Trophoblast cell (in vitro differentiated cells and primary cell): Measurements from ENCODE around the gene DTD1.

Source experiments
- DNase-seq, 2 donors: peaks; one replicate each; pipeline ENCODE4 v3.0.0-alpha.2; 2016
- H2AFZ ChIP-seq: 2 replicates; pipeline ENCODE4 v1.6.1; 2013; ENCODE audit warnings: low read length, moderate library complexity, mild to moderate bottlenecking; ENCODE audit not compliant: insufficient read depth, poor library complexity
- H2AK5ac ChIP-seq: 2 replicates; pipeline ENCODE4 v1.6.1; 2013; ENCODE audit warnings: mild to moderate bottlenecking, low read length
- H2BK120ac ChIP-seq: 2 replicates; pipeline ENCODE4 v1.6.1; 2013; ENCODE audit warnings: low read length, mild to moderate bottlenecking, moderate library complexity; ENCODE audit not compliant: insufficient read depth, poor library complexity
- H2BK12ac ChIP-seq: 2 replicates; pipeline ENCODE4 v1.6.1; 2013; ENCODE audit warnings: mild to moderate bottlenecking, low read length, moderate library complexity
- H2BK5ac ChIP-seq: 2 replicates; pipeline ENCODE4 v1.6.1; 2013; ENCODE audit warnings: low read length, low read depth, moderate library complexity, mild to moderate bottlenecking; ENCODE audit not compliant: poor library complexity
- H3K14ac ChIP-seq: 2 replicates; pipeline ENCODE4 v1.6.1; 2013; ENCODE audit warnings: mild to moderate bottlenecking, low read length
- H3K18ac ChIP-seq: 2 replicates; pipeline ENCODE4 v1.6.1; 2013; ENCODE audit warnings: mild to moderate bottlenecking, low read length
- H3K23ac ChIP-seq: 2 replicates; pipeline ENCODE4 v1.6.1; 2013; ENCODE audit warnings: low read length
- H3K27ac ChIP-seq: 2 replicates; pipeline ENCODE4 v1.5.1; 2013; ENCODE audit warnings: low read depth, mild to moderate bottlenecking, inconsistent platforms, low read length, moderate library complexity
- H3K27me3 ChIP-seq: 2 replicates; pipeline ENCODE4 v1.6.1; 2013; ENCODE audit warnings: inconsistent platforms, mild to moderate bottlenecking, low read length, moderate library complexity; ENCODE audit not compliant: insufficient read depth
- H3K36me3 ChIP-seq, 2 experiments: 1 replicate in 1 of 2; 2 replicates in 1 of 2; pipeline ENCODE4 v1.6.1; 2013; ENCODE audit warnings: low read length in 2 of 2, mild to moderate bottlenecking in 2 of 2, moderate library complexity in 1 of 2; ENCODE audit not compliant: insufficient read depth in 2 of 2, control insufficient read depth in 1 of 2
- H3K4ac ChIP-seq: 2 replicates; pipeline ENCODE4 v1.6.1; 2013; ENCODE audit warnings: low read depth, mild to moderate bottlenecking, low read length, moderate library complexity
- H3K4me1 ChIP-seq, 2 experiments: 1 replicate in 1 of 2; 2 replicates in 1 of 2; pipeline ENCODE4 v1.6.1; 2013; ENCODE audit warnings: low read length in 2 of 2, mild to moderate bottlenecking in 2 of 2, moderate library complexity in 1 of 2; ENCODE audit not compliant: insufficient read depth in 2 of 2, control insufficient read depth in 1 of 2
- H3K4me2 ChIP-seq: 2 replicates; pipeline ENCODE4 v1.6.1; 2013; ENCODE audit warnings: inconsistent platforms, mild to moderate bottlenecking, low read length, moderate library complexity
- H3K4me3 ChIP-seq: 2 replicates; pipeline ENCODE4 v1.5.1; 2013; ENCODE audit warnings: mild to moderate bottlenecking, low read depth, low read length, inconsistent platforms
- H3K79me1 ChIP-seq: one replicate; pipeline ENCODE4 v1.6.1; 2013; ENCODE audit warnings: low read length
- H3K79me2 ChIP-seq: 2 replicates; pipeline ENCODE4 v1.6.1; 2013; ENCODE audit warnings: low read length, mild to moderate bottlenecking; ENCODE audit not compliant: control insufficient read depth, insufficient read depth, poor library complexity
- H3K9ac ChIP-seq: 2 replicates; pipeline ENCODE4 v1.6.1; 2013; ENCODE audit warnings: mild to moderate bottlenecking, low read length
- H3K9me3 ChIP-seq: 2 replicates; pipeline ENCODE4 v1.6.1; 2013; ENCODE audit warnings: low read depth, mild to moderate bottlenecking, control low read depth, inconsistent platforms, low read length; ENCODE audit not compliant: insufficient read depth
- H4K12ac ChIP-seq: 2 replicates; pipeline ENCODE4 v1.6.1; 2013; ENCODE audit warnings: low read depth, mild to moderate bottlenecking, low read length, moderate library complexity
- H4K8ac ChIP-seq: 2 replicates; pipeline ENCODE4 v1.6.1; 2013; ENCODE audit warnings: low read depth, mild to moderate bottlenecking, low read length, moderate library complexity
- H4K91ac ChIP-seq: one replicate; pipeline ENCODE4 v1.6.1; 2013; ENCODE audit warnings: low read depth, mild to moderate bottlenecking, low read length, moderate library complexity
- WGBS: extraction: QIAGEN DNeasy Blood & Tissue Kit; methylation state at CpG from one replicate; pipeline ENCODE4 v1.1.7; 2013; ENCODE audit warnings: missing lambda C conversion rate; ENCODE audit not compliant: insufficient read length, insufficient coverage; ENCODE audit errors: extremely low coverage; 5-methylcytosine and 5-hydroxymethylcytosine counted together

The DTD1 gene

GRCh38 chr20:18743665-18744440 is 156.0 kb downstream of the DTD1 start:
- H3K79me2 ChIP-seq: no peaks in the 10 kb centered on the region
- DNase-seq: no peak
- H3K4ac ChIP-seq: no peak overlapping the region
- no peak overlapping the region for H2BK5ac ChIP-seq
- H4K12ac ChIP-seq: no peak overlapping the region
- H3K27ac ChIP-seq: no peak overlapping the region
- no peak overlapping the region for H2AK5ac ChIP-seq
- H3K9ac ChIP-seq: no peak overlapping the region
- H4K8ac ChIP-seq: no peak overlapping the region
- H3K14ac ChIP-seq: no peak overlapping the region
- no peak overlapping the region for H2BK120ac ChIP-seq
- no peak overlapping the region for H4K91ac ChIP-seq
- no peaks in the 10 kb centered on the region for H3K36me3 ChIP-seq
- no peak overlapping the region for H3K23ac ChIP-seq
- H3K4me2 ChIP-seq: no peak overlapping the region
- H3K27me3 ChIP-seq: no peaks in the 10 kb centered on the region
- no peaks in the 10 kb centered on the region for H3K79me1 ChIP-seq
- WGBS: no CpG with 5 or more reads among the region's 11 CpGs
- H3K9me3 ChIP-seq: peaks cover 1% of the 10 kb centered on the region
- H3K4me1 ChIP-seq: no peaks in the 10 kb centered on the region
- no peak overlapping the region for H2BK12ac ChIP-seq
- no peak overlapping the region for H2AFZ ChIP-seq
- H3K18ac ChIP-seq: no peak overlapping the region
- H3K4me3 ChIP-seq: no peak overlapping the region

DNA sequence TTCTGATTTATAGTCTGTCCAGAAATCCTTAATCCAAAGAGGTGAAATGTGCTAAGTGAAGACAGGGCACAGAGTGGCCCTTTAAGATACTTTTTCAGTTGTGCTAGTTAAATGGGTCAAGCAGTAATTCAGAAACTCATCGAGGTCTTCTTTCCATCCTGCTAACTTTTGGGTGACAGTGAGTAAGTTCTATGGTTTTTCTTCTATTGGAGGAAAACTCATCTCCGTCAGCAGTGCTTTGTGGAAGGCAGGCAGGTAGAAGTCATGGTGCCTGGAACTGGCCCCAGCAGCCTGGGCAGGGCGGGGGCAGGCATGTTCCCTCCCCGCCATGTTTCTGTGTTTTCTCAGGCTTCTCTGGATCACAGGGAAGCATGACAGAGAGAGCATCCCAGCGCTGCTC is 159.2 kb downstream of the DTD1 start:
- no CpG with 5 or more reads among the region's 5 CpGs for WGBS
- Histone ChIP-seq H3K27me3 (no peaks in the 10 kb centered on the region), H4K8ac (no peak overlapping the region), H3K36me3 (no peaks in the 10 kb centered on the region), H2BK120ac (no peak overlapping the region), H2BK12ac (no peak overlapping the region), H2BK5ac (no peak overlapping the region), H3K79me1 (no peaks in the 10 kb centered on the region), H3K23ac (no peak overlapping the region), H3K4me1 (no peaks in the 10 kb centered on the region), H3K4ac (no peak overlapping the region), H2AFZ (no peak overlapping the region), H3K18ac (no peak overlapping the region), H3K27ac (no peak overlapping the region), H4K91ac (no peak overlapping the region), H2AK5ac (no peak overlapping the region), H3K4me2 (no peak overlapping the region), H3K9me3 (no peaks in the 10 kb centered on the region), H4K12ac (no peak overlapping the region), H3K9ac (no peak overlapping the region), H3K79me2 (no peaks in the 10 kb centered on the region), H3K4me3 (no peak overlapping the region), H3K14ac (no peak overlapping the region)
- no peak for DNase-seq

- H3K79me2 ChIP-seq: no peaks in the 10 kb centered on the region
- no peak overlapping the region for H4K12ac ChIP-seq
- no CpG with 5 or more reads among the region's 5 CpGs for WGBS
- H3K79me1 ChIP-seq: no peaks in the 10 kb centered on the region
- no peak overlapping the region for H2BK5ac ChIP-seq
- H3K18ac ChIP-seq: no peak overlapping the region
- H3K4me2 ChIP-seq: no peak overlapping the region
- no peak overlapping the region for H3K9ac ChIP-seq
- H4K8ac ChIP-seq: no peak overlapping the region
- no peak overlapping the region for H3K23ac ChIP-seq
- H3K4ac ChIP-seq: no peak overlapping the region
- no peak overlapping the region for H2BK12ac ChIP-seq
- H2BK120ac ChIP-seq: no peak overlapping the region
- H3K4me1 ChIP-seq: no peaks in the 10 kb centered on the region
- no peak overlapping the region for H2AK5ac ChIP-seq
- no peak overlapping the region for H2AFZ ChIP-seq
- H3K4me3 ChIP-seq: no peak overlapping the region
- no peak overlapping the region for H3K14ac ChIP-seq
- no peak for DNase-seq
- no peak overlapping the region for H4K91ac ChIP-seq
- H3K9me3 ChIP-seq: no peaks in the 10 kb centered on the region
- no peaks in the 10 kb centered on the region for H3K36me3 ChIP-seq
- H3K27me3 ChIP-seq: no peaks in the 10 kb centered on the region
- no peak overlapping the region for H3K27ac ChIP-seq
These were observed 161.1 kb downstream of the DTD1 start for GRCh38 chr20:18748987-18749386.

- WGBS: no CpG with 5 or more reads among the region's 7 CpGs
These were observed 161.7 kb downstream of the DTD1 start for GRCh38 chr20:18749528-18749927.

More at GRCh38 chr20:18749528-18749927, 161.7 kb downstream of the DTD1 start:
- no peak overlapping the region for H3K27ac ChIP-seq
- no peaks in the 10 kb centered on the region for H3K36me3 ChIP-seq
- no peak overlapping the region for H2AK5ac ChIP-seq
- H3K79me1 ChIP-seq: no peaks in the 10 kb centered on the region
- H4K8ac ChIP-seq: no peak overlapping the region
- no peak overlapping the region for H3K4me2 ChIP-seq
- H3K18ac ChIP-seq: no peak overlapping the region
- H3K9me3 ChIP-seq: no peaks in the 10 kb centered on the region
- no peak overlapping the region for H3K14ac ChIP-seq
- no peak overlapping the region for H3K4me3 ChIP-seq
- no peak overlapping the region for H2BK120ac ChIP-seq
- H3K4me1 ChIP-seq: no peaks in the 10 kb centered on the region
- no peak overlapping the region for H2BK12ac ChIP-seq
- no peaks in the 10 kb centered on the region for H3K27me3 ChIP-seq
- no peak for DNase-seq
- H3K79me2 ChIP-seq: no peaks in the 10 kb centered on the region
- no peak overlapping the region for H2AFZ ChIP-seq
- no peak overlapping the region for H3K4ac ChIP-seq
- H4K91ac ChIP-seq: no peak overlapping the region
- H3K23ac ChIP-seq: no peak overlapping the region
- no peak overlapping the region for H3K9ac ChIP-seq
- no peak overlapping the region for H2BK5ac ChIP-seq
- H4K12ac ChIP-seq: no peak overlapping the region
